Measurements from ENCODE around the gene MRPS31. TPM values are rescaled to one million over a fixed set of nuclear protein-coding genes. Genes with fewer than 3 reads are reported as not detected.

Gene MRPS31
- total RNA-seq, 1 experiment from 2014 or later: 22.2 TPM

- no peaks in the 10 kb centered on the region for H3K9me2 ChIP-seq (ENCODE audit: insufficient read depth)
- intact Hi-C loops (cut with micrococcal nuclease; ENCODE audit: unreplicated experiment): no loop called here
- TF ChIP-seq, protein P1, sequence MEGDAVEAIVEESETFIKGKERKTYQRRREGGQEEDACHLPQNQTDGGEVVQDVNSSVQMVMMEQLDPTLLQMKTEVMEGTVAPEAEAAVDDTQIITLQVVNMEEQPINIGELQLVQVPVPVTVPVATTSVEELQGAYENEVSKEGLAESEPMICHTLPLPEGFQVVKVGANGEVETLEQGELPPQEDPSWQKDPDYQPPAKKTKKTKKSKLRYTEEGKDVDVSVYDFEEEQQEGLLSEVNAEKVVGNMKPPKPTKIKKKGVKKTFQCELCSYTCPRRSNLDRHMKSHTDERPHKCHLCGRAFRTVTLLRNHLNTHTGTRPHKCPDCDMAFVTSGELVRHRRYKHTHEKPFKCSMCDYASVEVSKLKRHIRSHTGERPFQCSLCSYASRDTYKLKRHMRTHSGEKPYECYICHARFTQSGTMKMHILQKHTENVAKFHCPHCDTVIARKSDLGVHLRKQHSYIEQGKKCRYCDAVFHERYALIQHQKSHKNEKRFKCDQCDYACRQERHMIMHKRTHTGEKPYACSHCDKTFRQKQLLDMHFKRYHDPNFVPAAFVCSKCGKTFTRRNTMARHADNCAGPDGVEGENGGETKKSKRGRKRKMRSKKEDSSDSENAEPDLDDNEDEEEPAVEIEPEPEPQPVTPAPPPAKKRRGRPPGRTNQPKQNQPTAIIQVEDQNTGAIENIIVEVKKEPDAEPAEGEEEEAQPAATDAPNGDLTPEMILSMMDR (conservative IDR thresholded peaks at IDR 0.05): no peak
- no peak for TF ChIP-seq EZH2 (IDR thresholded peaks at IDR 0.05; ENCODE audit: low read depth)
- no peaks in the 10 kb centered on the region for H3K4me1 ChIP-seq (replicated peaks; ENCODE audit: insufficient read depth)
- no peak for DNase-seq
- no peak overlapping the region for H3K27ac ChIP-seq
- no peaks in the 10 kb centered on the region for H3K9me3 ChIP-seq (ENCODE audit: insufficient read depth, low read depth)
- no peaks in the 10 kb centered on the region; the same call in 1 of the 2 replicates for H3K36me3 ChIP-seq (ENCODE audit: low read depth)
- no peaks in the 10 kb centered on the region for H3K27me3 ChIP-seq (ENCODE audit: insufficient read depth, low read depth)
- no peak overlapping the region for H3K4me3 ChIP-seq
- no peak overlapping the region for H2AFZ ChIP-seq
- H3K79me2 ChIP-seq (ENCODE audit: low read depth): no peaks in the 10 kb centered on the region
- no peak overlapping the region for H3K4me2 ChIP-seq
- CTCF ChIA-PET: interaction anchor here (0.6 kb wide), 1 partner anchor 381 kb away, joined by 6 read pairs; no protein-coding TSS in a partner anchor
- H3F3A ChIP-seq (ENCODE audit: insufficient read depth, low read depth): no peaks in the 10 kb centered on the region
- H4K20me1 ChIP-seq (ENCODE audit: insufficient read depth): no peaks in the 10 kb centered on the region
- POLR2A ChIA-PET (ENCODE audit: unreplicated experiment): no interaction called here
- BruUV-seq (replicated peaks): no TSS peak
Observed at GRCh38 chr13:40814803-40815202, 43.8 kb upstream of the MRPS31 start.

DNA sequence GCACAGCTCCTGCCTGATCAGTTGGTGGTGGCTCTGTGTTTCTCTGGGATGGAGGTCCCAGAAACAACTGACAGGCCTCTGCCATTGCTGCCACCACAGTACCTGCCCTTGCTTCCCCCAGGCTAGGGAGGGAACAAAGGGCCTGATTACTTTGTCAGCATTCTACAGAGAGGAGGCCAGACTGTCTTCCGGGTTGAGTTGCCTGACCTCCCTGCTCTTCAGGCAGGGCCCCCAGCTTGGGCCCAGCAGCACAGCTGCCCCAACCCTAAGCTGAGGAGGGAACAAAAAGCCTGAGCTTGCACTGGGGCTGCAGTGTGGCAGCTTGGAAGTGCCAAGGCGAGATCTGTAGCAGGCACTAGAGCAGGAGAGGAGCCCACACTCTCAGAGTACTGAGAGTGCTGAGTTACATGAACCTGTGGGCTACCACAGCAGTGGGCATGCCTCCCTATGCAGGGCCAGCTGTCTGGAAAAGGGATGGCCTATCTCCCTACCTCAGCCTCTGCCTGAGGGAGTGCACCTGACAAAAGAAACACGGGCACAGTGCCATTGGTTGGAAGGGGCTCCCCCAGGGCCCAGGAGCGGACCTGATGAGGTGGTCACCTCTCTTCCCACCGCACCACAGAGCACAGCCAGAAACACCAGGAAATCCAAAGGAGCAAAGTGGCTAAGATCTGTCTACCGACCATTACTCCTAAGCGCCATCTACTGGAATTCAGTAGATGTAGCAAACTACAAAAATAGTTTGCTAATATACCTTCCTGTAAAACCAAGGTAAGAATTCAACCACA is 42.9 kb upstream of the MRPS31 start:
- Histone ChIP-seq H3K9me2 (ENCODE audit: insufficient read depth) (no peaks in the 10 kb centered on the region), H3K4me3 (no peak overlapping the region), H3K4me1 (replicated peaks; ENCODE audit: insufficient read depth) (no peaks in the 10 kb centered on the region), H3K9me3 (ENCODE audit: insufficient read depth, low read depth) (no peaks in the 10 kb centered on the region), H4K20me1 (ENCODE audit: insufficient read depth) (no peaks in the 10 kb centered on the region), H3K27me3 (ENCODE audit: insufficient read depth, low read depth) (no peaks in the 10 kb centered on the region), H3F3A (ENCODE audit: insufficient read depth, low read depth) (no peaks in the 10 kb centered on the region), H3K36me3 (ENCODE audit: low read depth) (no peaks in the 10 kb centered on the region; the same call in 1 of the 2 replicates), H3K79me2 (ENCODE audit: low read depth) (no peaks in the 10 kb centered on the region), H2AFZ (no peak overlapping the region), H3K27ac (no peak overlapping the region), H3K4me2 (no peak overlapping the region)
- POLR2A ChIA-PET (ENCODE audit: unreplicated experiment): no interaction called here
- TF ChIP-seq, protein P1 (conservative IDR thresholded peaks at IDR 0.05): peak; percentile 57
- no peak for TF ChIP-seq EZH2 (IDR thresholded peaks at IDR 0.05; ENCODE audit: low read depth)
- intact Hi-C loops (cut with micrococcal nuclease; ENCODE audit: unreplicated experiment): no loop called here
- DNase-seq: no peak
- BruUV-seq (replicated peaks): no TSS peak
- CTCF ChIA-PET: no interaction called here

DNA sequence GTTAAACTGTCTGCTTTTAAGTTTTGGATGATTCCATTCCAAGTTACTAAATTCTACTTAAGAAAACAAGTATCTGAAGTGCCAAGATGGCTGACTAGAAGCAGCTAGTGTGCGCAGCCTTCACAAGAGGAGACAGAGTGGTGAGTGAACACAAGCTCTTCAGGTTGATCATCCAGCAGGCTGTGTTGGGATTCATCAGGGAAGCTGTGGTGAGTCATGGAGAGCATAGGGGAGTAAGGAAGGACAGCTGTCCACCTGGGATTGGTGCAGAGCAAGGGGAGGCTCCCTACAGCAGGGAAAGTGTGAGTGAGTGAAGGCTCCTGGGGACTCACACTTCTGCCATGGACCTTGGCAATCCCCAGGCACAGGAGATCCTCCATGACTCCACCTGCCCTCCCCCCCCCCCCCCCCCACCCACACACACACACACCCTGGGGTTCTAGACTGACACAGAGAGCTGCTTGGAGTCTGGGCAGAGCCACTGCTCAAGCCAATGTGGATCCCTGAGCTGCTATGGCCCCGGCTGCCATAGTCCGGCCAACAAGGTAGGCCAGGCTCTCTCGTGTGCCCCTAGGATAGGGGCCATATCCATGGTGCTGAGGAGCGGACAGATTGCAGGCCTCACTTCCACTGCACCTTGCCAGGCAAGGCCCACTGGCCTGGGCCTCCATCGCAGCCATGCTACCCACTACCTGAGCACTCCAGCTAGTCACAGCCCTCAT is 41.9 kb upstream of the MRPS31 start:
- Histone ChIP-seq H3F3A (ENCODE audit: insufficient read depth, low read depth) (no peaks in the 10 kb centered on the region), H2AFZ (no peak overlapping the region), H3K4me1 (replicated peaks; ENCODE audit: insufficient read depth) (no peaks in the 10 kb centered on the region), H3K4me3 (no peak overlapping the region), H3K36me3 (ENCODE audit: low read depth) (no peaks in the 10 kb centered on the region; the same call in 1 of the 2 replicates), H3K9me3 (ENCODE audit: insufficient read depth, low read depth) (no peaks in the 10 kb centered on the region), H3K79me2 (ENCODE audit: low read depth) (no peaks in the 10 kb centered on the region), H3K27ac (no peak overlapping the region), H3K27me3 (ENCODE audit: insufficient read depth, low read depth) (no peaks in the 10 kb centered on the region), H4K20me1 (ENCODE audit: insufficient read depth) (no peaks in the 10 kb centered on the region), H3K9me2 (ENCODE audit: insufficient read depth) (no peaks in the 10 kb centered on the region), H3K4me2 (no peak overlapping the region)
- CTCF ChIA-PET: no interaction called here
- intact Hi-C loops (cut with micrococcal nuclease; ENCODE audit: unreplicated experiment): no loop called here
- DNase-seq: no peak
- POLR2A ChIA-PET (ENCODE audit: unreplicated experiment): no interaction called here
- no TSS peak for BruUV-seq (replicated peaks)
- TF ChIP-seq, protein P1 (conservative IDR thresholded peaks at IDR 0.05): no peak
- no peak for TF ChIP-seq EZH2 (IDR thresholded peaks at IDR 0.05; ENCODE audit: low read depth)
